ENCODE measurements around the gene GPX4. TPM values are rescaled to one million over a fixed set of nuclear protein-coding genes. Genes with fewer than 3 reads are reported as not detected.
A peak's percentile ranks its signal among the peaks of the same experiment; 100 is the strongest.

The GPX4 gene
- total and polyA plus RNA-seq, 2 of the 13 experiments (the other 11 are each of a cell fraction or from before 2014, with no cell fraction given) = 535 to 613 TPM

DNA sequence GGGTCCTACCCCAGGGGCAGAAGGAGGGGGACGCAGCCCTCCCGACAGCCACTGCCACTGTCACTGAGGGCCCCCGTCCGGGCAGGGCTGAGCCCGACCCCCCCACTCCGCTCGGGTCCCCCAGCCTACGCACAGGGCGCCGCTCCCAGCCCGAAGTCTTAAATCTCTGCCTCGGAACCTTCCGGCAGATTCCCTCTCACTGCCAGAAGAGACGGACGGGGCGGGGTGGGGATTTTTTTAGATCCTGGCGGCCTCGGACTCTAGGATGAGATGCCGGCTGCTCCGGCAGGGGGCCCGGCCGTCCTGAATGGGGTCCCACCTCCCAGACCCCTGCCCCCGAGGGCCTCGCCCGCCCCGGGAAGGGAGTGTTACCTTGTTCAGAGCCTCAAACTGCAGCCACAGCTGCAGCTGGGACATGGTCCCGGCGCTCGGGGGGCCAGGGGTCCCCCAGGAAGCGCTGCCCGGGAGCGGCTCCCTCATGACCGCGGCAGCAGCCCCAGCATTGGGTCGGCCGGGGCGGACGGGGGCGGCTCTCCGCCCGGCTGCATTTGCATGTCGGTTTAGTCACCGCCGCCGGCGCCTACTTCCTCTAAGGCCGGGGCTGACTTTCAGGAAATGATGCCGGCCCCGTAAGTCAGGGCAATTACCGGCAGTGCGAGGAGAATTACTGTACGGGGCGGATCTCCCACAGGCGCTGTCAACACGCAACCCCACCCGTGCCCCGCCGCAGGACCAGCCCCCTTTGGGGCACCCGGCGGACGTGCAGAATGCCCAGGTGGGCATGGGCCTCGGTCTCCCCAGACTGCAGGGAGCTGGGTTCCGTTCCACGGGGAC, 28.1 kb downstream of the GPX4 start:
- Histone ChIP-seq H3K79me2 (ENCODE audit: insufficient read depth, low read length) (peaks cover 2% of the 10 kb centered on the region), H3K9me3 (ENCODE audit: low read length) (no peaks in the 10 kb centered on the region), H3K4me3 (replicated peaks in 1 of 3; ENCODE audit: insufficient read depth in 1 of 3, low read depth in 2 of 3, low read length in 3 of 3) (no peak overlapping the region), H2AFZ (ENCODE audit: low read length) (no peak overlapping the region), H3K9ac (ENCODE audit: insufficient read depth, low read depth, low read length) (no peak overlapping the region), H3K4me1 (ENCODE audit: insufficient read depth, low read length) (peaks cover 16% of the 10 kb centered on the region; the same call in 1 of the 2 replicates), H3K27ac (ENCODE audit: extremely low read length, insufficient read depth, low read length) (no peak overlapping the region), H4K20me1 (ENCODE audit: insufficient read depth, low read length) (no peaks in the 10 kb centered on the region), H3K36me3 (replicated peaks in 1 of 2; ENCODE audit: control insufficient read depth in 1 of 2, insufficient read depth in 2 of 2, low read length in 2 of 2) (peaks cover 3 to 9% of the 10 kb centered on the region in 2 experiments; a peak in 4 of 5 replicates), H3K27me3 (ENCODE audit: control insufficient read depth in 1 of 2, insufficient read depth in 2 of 2, low read length in 2 of 2) (no peaks in the 10 kb centered on the region), H3K4me2 (ENCODE audit: low read depth, low read length) (no peak overlapping the region)
- CTCF ChIA-PET (ENCODE audit: low intra/inter-chr PET ratio, low total read pairs) = no interaction called here
- 98% methylated on average over 16 of the region's 64 CpGs for WGBS (ENCODE audit: low lambda C conversion rate)
- POLR2A ChIA-PET = no interaction called here
- FAIRE-seq = no peak
- TF ChIP-seq AGO2 (optimal IDR thresholded peaks at IDR 0.05; ENCODE audit: low read depth, low read length) (peak; percentile 15), NFKBIZ (CRISPR knock-in tag; IDR thresholded peaks at IDR 0.05) (no peak)
- ATAC-seq = no peak
- DNase-seq (ENCODE audit: low spot score) = no peak
- intact Hi-C loops (cut with micrococcal nuclease; ENCODE audit: unreplicated experiment) (no loop called here), in situ Hi-C loops (cut with HindIII; ENCODE audit: extremely low pct_ligation_motif_present, low pct_unique_long_range_greater_than_20kb) (no loop called here)
- no TSS peak for BruUV-seq (replicated peaks)

DNA sequence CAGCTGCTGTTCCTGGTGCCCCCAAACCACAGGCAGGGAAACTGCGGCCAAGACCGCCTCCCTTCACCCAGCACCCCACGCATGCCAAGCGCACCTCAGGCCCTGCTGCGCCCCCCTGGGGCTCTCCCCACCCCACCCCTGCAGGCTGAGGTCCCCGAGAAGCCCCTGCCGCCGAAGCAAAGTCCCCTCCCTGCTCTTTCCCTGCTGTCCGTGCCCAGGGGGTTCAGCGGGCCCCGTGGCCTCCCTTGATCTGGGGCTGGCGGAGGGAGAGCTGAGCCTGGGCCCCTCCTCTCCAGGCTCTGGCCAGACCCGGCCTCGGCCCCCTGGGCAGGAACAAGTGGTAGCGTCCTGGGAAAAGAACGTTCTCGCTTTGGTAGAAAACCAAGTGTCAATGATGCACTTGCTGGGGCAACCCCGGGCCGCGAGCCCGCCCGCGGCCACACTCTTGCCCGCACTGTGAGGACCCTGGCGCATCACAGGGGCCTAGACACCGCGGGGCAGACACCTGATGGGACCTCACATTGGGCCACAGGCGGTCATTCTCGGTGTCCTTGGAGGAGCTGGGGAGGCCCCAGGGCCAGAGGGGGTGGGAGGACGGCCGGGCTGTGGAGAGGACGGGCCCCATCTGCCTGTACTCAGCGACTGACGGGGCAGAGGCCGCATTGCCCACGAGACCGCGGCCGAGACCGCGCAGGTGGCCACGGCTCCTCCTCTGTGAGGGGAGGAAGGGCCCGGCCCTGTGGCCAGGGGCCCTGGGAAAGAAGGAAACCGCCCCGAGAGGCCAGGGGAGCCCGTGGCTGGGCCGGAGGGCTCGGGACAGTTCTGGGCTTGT, 29.0 kb downstream of the GPX4 start:
- no peak for FAIRE-seq

More for the DNA sequence above, 29.0 kb downstream of the GPX4 start:
- peaks cover 16% of the 10 kb centered on the region; the same call in 1 of the 2 replicates for H3K4me1 ChIP-seq (ENCODE audit: insufficient read depth, low read length)
- TF ChIP-seq ZNF44 (CRISPR knock-in tag; IDR thresholded peaks at IDR 0.05) = no peak
- TF ChIP-seq, protein P1, sequence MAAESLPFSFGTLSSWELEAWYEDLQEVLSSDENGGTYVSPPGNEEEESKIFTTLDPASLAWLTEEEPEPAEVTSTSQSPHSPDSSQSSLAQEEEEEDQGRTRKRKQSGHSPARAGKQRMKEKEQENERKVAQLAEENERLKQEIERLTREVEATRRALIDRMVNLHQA (CRISPR knock-in tag; IDR thresholded peaks at IDR 0.05) = no peak
- TF ChIP-seq, protein P2, sequence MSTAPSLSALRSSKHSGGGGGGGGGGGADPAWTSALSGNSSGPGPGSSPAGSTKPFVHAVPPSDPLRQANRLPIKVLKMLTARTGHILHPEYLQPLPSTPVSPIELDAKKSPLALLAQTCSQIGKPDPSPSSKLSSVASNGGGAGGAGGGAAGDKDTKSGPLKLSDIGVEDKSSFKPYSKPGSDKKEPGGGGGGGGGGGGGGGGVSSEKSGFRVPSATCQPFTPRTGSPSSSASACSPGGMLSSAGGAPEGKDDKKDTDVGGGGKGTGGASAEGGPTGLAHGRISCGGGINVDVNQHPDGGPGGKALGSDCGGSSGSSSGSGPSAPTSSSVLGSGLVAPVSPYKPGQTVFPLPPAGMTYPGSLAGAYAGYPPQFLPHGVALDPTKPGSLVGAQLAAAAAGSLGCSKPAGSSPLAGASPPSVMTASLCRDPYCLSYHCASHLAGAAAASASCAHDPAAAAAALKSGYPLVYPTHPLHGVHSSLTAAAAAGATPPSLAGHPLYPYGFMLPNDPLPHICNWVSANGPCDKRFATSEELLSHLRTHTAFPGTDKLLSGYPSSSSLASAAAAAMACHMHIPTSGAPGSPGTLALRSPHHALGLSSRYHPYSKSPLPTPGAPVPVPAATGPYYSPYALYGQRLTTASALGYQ (CRISPR knock-in tag; IDR thresholded peaks at IDR 0.05) = no peak
- CTCF ChIA-PET (ENCODE audit: low intra/inter-chr PET ratio, low total read pairs) = no interaction called here
- no peak overlapping the region for H3K9ac ChIP-seq (ENCODE audit: insufficient read depth, low read depth, low read length)
- no peak overlapping the region for H3K27ac ChIP-seq (ENCODE audit: extremely low read length, insufficient read depth, low read length)
- intact Hi-C loops (cut with micrococcal nuclease; ENCODE audit: unreplicated experiment) = no loop called here
- no peaks in the 10 kb centered on the region for H3K9me3 ChIP-seq (ENCODE audit: low read length)
- no peaks in the 10 kb centered on the region for H4K20me1 ChIP-seq (ENCODE audit: insufficient read depth, low read length)
- POLR2A ChIA-PET = no interaction called here
- WGBS (ENCODE audit: low lambda C conversion rate) = 97% methylated on average over 29 of the region's 48 CpGs
- ATAC-seq (no peak), DNase-seq (ENCODE audit: low spot score) (no peak)
- in situ Hi-C loops (cut with HindIII; ENCODE audit: extremely low pct_ligation_motif_present, low pct_unique_long_range_greater_than_20kb) = no loop called here
- H3K36me3 ChIP-seq (replicated peaks in 1 of 2; ENCODE audit: control insufficient read depth in 1 of 2, insufficient read depth in 2 of 2, low read length in 2 of 2) = peaks cover 1 to 9% of the 10 kb centered on the region in 2 experiments; a peak in 2 of 5 replicates
- BruUV-seq (replicated peaks) = no TSS peak
- no peaks in the 10 kb centered on the region for H3K27me3 ChIP-seq (ENCODE audit: control insufficient read depth in 1 of 2, insufficient read depth in 2 of 2, low read length in 2 of 2)
- peaks cover 2% of the 10 kb centered on the region for H3K79me2 ChIP-seq (ENCODE audit: insufficient read depth, low read length)
- H3K4me3 ChIP-seq (replicated peaks in 1 of 3; ENCODE audit: insufficient read depth in 1 of 3, low read depth in 2 of 3, low read length in 3 of 3) = no peak overlapping the region
- H2AFZ ChIP-seq (ENCODE audit: low read length) = no peak overlapping the region
- H3K4me2 ChIP-seq (ENCODE audit: low read depth, low read length) = no peak overlapping the region
